Measurements from ENCODE around the gene NHEJ1.

Gene NHEJ1

GRCh38 chr2:219028996-219029828, 131.4 kb downstream of the NHEJ1 start:
- DNase-seq (ENCODE audit: low spot score) = no peak

- DNase-seq (ENCODE audit: low spot score) = no peak
Observed at GRCh38 chr2:219028141-219028540, 132.5 kb downstream of the NHEJ1 start.

GRCh38 chr2:219027511-219028055, 133.0 kb downstream of the NHEJ1 start:
- no peak for DNase-seq (ENCODE audit: low spot score)

GRCh38 chr2:219026946-219027345, 133.7 kb downstream of the NHEJ1 start:
- DNase-seq (ENCODE audit: low spot score) = no peak

- DNase-seq (ENCODE audit: low spot score) = no peak
Observed at GRCh38 chr2:219025637-219026585, 134.7 kb downstream of the NHEJ1 start.
